Dendritic cell treated with granulocyte-macrophage colony-stimulating factor and Interleukin-4, amounts not matched to agents 40 ng/mL and 50 ng/mL, for 4 days (primary cell): Measurements from ENCODE around the gene MLXIP.
"Not testable (repeated sequence)": the region's sequence is repeated elsewhere in the genome, so short reads cannot be mapped to it uniquely, and the experiment has no call there.

Source experiments
- H3K27ac Mint-ChIP-seq: one replicate; pipeline ENCODE4 v1.8.0; 2022; ENCODE audit warnings: mild to moderate bottlenecking, mixed read lengths
- H3K27me3 Mint-ChIP-seq: one replicate; pipeline ENCODE4 v1.8.0; 2022; ENCODE audit warnings: mild to moderate bottlenecking, mixed read lengths
- H3K36me3 Mint-ChIP-seq: one replicate; pipeline ENCODE4 v1.8.0; 2022; ENCODE audit warnings: low read depth, mixed read lengths
- H3K4me1 Mint-ChIP-seq: one replicate; pipeline ENCODE4 v1.8.0; 2022; ENCODE audit warnings: low read depth, mixed read lengths
- H3K4me3 Mint-ChIP-seq: one replicate; pipeline ENCODE4 v1.8.0; 2022; ENCODE audit warnings: mild to moderate bottlenecking, moderate library complexity, mixed read lengths
- H3K9me3 Mint-ChIP-seq: one replicate; pipeline ENCODE4 v1.8.0; 2022; ENCODE audit warnings: mixed read lengths
- intact Hi-C: fragments of 100-400 bp; cut with micrococcal nuclease; formaldehyde crosslinking; loops from one replicate; pipeline ENCODE4 v1.15.0; 2022

MLXIP gene

DNA sequence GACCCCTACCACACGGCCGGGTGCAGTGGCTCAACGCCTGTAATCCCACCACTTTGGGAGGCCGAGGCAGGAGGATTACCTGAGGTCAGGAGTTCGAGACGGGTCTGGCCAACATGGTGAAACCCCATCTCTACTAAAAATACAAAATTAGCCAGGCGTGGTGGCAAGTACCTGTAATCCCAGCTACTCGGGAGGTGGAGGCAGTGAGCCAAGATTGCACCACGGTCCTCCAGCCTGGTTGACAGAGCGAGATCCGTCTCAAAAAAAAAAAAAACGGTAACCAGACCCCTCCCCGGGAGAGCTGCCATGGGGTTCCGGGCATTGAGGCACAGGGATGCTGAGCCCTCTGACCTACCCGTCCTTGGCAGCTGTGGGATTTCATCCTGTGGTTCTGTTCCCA, 35.1 kb upstream of the MLXIP start:
- Mint-ChIP-seq H3K27ac (no peak overlapping the region), H3K27me3 (no peaks in the 10 kb centered on the region), H3K4me1 (no peaks in the 10 kb centered on the region), H3K36me3 (peaks cover 94% of the 10 kb centered on the region), H3K4me3 (no peak overlapping the region), H3K9me3 (no peaks in the 10 kb centered on the region)
- intact Hi-C loops: no loop called here

DNA sequence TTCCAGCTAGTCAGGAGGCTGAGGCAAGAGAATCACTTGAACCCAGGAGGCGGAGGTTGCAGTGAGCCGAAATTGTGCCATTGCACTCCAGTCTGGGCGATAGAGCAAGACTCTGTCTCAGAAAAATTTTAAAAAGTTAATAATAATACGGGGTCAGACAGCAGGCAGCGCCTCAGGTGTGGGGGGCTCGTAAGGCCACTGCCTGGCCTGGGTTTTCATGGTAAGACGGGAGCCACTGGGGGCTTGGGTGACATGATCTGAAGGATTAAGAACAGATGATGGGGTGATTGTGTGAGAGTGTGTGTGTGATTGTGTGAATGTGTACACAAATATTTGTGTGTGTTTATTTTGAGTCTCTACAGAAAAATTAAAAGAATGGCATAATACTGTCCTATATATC, 33.3 kb upstream of the MLXIP start:
- no peak overlapping the region for H3K4me3 Mint-ChIP-seq
- H3K9me3 Mint-ChIP-seq: no peaks in the 10 kb centered on the region
- H3K27ac Mint-ChIP-seq: no peak overlapping the region

DNA sequence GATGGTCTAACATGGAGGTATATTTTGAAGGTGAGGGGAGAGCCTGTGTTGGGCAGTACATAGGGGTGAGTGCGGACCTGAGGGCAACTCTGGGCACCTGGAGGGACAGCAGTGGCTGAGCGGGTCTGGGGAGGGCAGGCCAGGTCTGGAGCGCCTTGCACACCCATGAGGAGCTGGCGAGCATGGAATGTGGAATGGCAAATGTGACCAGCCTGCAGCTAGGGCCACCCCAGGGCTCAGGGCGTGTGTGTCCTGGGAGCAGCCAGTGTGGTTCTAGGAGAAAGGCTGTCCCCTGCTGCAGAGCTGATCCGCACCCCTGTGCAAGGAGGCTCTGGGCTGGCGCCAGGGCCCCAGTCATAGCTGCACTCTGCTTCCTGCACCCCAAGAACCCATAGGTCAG, 32.4 kb upstream of the MLXIP start:
- peaks cover 100% of the 10 kb centered on the region for H3K36me3 Mint-ChIP-seq
- H3K27me3 Mint-ChIP-seq: no peaks in the 10 kb centered on the region
- intact Hi-C loops: no loop called here
- no peak overlapping the region for H3K4me3 Mint-ChIP-seq
- H3K27ac Mint-ChIP-seq: no peak overlapping the region
- H3K9me3 Mint-ChIP-seq: no peaks in the 10 kb centered on the region
- H3K4me1 Mint-ChIP-seq: no peaks in the 10 kb centered on the region

More for the DNA sequence above, 33.3 kb upstream of the MLXIP start:
- intact Hi-C loops: no loop called here
- Mint-ChIP-seq H3K4me1 (no peaks in the 10 kb centered on the region), H3K36me3 (peaks cover 100% of the 10 kb centered on the region), H3K27me3 (no peaks in the 10 kb centered on the region)

DNA sequence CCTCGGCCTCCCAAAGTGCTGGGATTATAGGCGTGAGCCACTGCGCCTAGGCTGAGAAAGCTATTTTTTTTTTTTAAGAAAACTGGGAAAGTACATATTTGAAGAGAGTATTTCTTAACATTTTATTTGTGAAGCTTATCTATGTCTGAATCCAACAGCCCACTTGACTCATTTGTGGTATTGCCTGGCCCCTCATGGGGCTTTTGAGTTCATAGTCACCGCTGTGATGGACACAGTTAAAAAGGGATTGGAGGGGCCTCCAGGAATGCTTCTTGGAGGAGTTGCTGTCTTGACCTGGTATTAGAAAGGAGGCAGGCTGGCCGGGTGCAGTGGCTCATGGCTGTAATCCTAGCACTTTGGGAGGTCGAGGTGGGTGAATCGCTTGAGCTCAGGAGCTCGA, 30.4 kb upstream of the MLXIP start:
- H3K27me3 Mint-ChIP-seq: no peaks in the 10 kb centered on the region
- H3K4me1 Mint-ChIP-seq: no peaks in the 10 kb centered on the region
- H3K9me3 Mint-ChIP-seq: no peaks in the 10 kb centered on the region
- H3K4me3 Mint-ChIP-seq: no peak overlapping the region
- no peak overlapping the region for H3K27ac Mint-ChIP-seq
- intact Hi-C loops: no loop called here
- H3K36me3 Mint-ChIP-seq: peaks cover 86% of the 10 kb centered on the region

DNA sequence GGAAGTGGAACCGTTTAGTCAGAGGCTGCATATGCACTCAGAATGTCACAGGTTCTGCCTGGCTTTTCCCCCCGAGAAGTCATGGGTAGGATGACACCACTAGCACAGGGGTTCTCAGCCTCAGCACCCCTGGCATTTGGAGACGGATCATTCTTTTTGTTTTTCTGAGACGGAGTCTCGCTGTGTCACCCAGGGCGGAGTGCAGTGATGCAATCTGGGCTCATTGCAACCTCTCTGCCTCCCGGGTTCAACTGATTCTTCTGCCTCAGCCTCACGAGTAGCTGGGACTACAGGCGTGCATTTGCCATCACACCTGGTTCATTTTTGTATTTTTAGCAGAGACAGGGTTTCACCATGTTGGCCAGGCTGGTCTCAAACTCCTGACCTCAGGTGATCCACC, 28.7 kb upstream of the MLXIP start:
- no peaks in the 10 kb centered on the region for H3K9me3 Mint-ChIP-seq
- H3K36me3 Mint-ChIP-seq: peaks cover 85% of the 10 kb centered on the region
- no peak overlapping the region for H3K27ac Mint-ChIP-seq
- H3K27me3 Mint-ChIP-seq: no peaks in the 10 kb centered on the region
- no peaks in the 10 kb centered on the region for H3K4me1 Mint-ChIP-seq
- intact Hi-C loops: loop anchor here (5.0 kb wide), 1 partner anchor 142 kb away; no protein-coding TSS in a partner anchor
- H3K4me3 Mint-ChIP-seq: no peak overlapping the region

DNA sequence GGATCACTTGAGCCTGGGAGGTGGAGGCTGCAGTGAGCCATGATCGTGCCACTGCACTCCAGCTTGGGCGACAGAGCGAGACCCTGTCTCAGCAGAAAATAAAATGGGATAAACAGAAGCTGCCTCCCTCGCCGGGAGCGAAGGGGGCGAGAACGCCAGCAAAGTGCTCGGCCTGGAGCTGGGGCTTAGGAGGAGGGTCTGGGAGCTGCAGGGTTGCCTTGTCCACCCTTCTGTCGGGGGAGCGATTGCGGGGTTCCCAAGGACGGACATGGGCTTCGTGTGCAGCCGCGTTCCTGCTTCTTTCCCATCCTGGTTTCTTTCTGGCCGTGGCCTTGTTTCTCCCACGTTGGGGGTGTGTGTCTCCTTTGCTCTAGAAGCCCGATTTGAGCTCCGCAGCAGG, 27.9 kb upstream of the MLXIP start:
- Mint-ChIP-seq H3K27ac (no peak overlapping the region), H3K27me3 (no peaks in the 10 kb centered on the region), H3K4me1 (no peaks in the 10 kb centered on the region), H3K9me3 (no peaks in the 10 kb centered on the region), H3K36me3 (peaks cover 85% of the 10 kb centered on the region), H3K4me3 (no peak overlapping the region)
- intact Hi-C loops: loop anchor here (5.0 kb wide), 1 partner anchor 142 kb away; no protein-coding TSS in a partner anchor

DNA sequence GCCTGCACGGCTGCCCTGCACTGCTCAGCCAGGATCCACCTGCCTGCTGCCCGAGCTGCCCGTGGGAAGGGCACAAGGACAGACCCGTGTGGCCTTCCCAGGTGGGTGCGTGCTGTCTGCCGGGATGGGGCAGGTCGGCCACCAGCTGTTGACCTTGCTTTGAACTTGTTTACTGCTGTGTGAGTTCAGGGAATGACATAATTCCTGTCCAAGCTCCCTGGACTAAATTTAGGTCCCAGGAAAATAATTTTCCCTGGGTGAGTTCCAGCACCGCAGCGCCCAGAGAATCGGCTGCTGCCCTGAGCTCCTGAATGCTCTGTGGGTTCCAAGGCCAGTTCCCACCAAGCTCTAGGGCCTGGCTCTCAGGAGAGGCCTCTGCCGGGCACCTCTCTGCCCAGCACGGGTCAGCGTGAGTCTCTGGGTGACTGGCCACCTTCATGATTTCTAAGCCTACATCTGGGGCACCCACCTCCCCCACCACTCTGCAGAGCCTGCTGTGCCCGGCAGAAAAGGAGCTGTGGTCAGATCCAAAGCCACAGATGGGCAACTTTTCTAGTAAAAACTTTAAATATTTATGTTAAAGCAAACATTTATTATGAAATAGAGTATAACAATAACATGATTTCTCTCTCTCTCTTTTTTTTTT, 27.2 kb upstream of the MLXIP start:
- H3K27me3 Mint-ChIP-seq: no peaks in the 10 kb centered on the region
- intact Hi-C loops: loop anchor here (5.0 kb wide), 1 partner anchor 141 kb away; no protein-coding TSS in a partner anchor
- H3K27ac Mint-ChIP-seq: no peak overlapping the region
- H3K9me3 Mint-ChIP-seq: no peaks in the 10 kb centered on the region
- H3K4me3 Mint-ChIP-seq: no peak overlapping the region
- H3K36me3 Mint-ChIP-seq: peaks cover 85% of the 10 kb centered on the region
- H3K4me1 Mint-ChIP-seq: no peaks in the 10 kb centered on the region

DNA sequence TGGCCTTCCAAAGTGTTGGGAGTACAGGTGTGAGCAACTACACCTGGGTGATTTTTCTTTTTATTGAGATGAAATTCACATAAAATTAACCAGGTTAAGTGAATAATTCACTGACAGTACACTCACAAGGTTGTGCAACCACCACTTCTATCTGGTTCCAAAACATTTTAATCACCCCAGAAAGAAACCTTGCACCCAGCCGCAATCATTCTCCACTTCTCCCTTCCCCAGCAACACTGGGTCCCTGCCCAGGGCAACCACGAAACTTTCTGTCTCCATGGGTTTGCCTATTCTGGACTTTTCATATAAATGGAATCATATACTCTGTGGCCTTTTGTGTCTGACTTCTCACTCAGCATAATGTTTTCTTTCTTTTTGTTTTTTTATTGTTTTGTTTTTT, 26.3 kb upstream of the MLXIP start:
- Mint-ChIP-seq H3K4me3 (no peak overlapping the region), H3K36me3 (peaks cover 85% of the 10 kb centered on the region), H3K4me1 (no peaks in the 10 kb centered on the region), H3K27me3 (no peaks in the 10 kb centered on the region), H3K9me3 (no peaks in the 10 kb centered on the region), H3K27ac (no peak overlapping the region)
- intact Hi-C loops: loop anchor here (5.0 kb wide), 1 partner anchor 140 kb away; no protein-coding TSS in a partner anchor

DNA sequence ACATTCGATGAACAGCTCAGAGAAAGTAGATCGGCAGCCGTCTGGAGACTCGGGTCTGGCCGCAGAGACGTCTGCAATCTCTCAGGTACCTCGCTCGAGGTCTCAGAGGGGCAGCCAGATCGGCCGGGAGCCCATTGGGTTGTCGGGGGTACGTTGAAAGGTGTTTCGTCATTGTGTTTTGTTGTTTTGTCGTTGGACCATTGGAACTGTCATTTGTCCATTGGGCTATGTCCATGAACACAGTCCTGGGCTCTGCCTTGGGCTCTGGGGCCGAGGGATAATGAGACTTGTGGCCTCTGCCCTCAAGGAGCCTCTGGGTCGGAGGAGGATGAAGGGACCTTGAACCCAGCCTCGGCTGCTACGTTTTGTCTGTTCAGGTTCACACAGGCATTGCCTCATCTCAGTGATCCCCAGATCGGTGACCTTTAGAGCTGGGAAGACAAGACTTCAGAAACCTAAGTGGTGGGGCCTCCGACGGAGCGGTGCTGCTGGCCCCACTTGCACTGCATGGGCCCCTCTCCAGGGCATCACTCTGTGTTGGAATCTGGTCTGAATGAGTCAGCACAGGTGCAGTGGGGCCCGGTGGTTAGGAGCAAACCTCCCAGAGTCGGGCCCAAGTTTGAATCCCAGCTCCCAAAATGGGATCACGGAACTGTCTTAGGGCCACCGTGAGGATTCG, 23.6 kb upstream of the MLXIP start:
- Mint-ChIP-seq H3K27ac (no peak overlapping the region), H3K36me3 (peaks cover 85% of the 10 kb centered on the region), H3K9me3 (no peaks in the 10 kb centered on the region), H3K4me1 (peaks cover 7% of the 10 kb centered on the region), H3K27me3 (no peaks in the 10 kb centered on the region), H3K4me3 (no peak overlapping the region)
- intact Hi-C loops: loop anchor here (1.0 to 5.0 kb wide), 2 partner anchors 68 to 137 kb away; no protein-coding TSS in a partner anchor

DNA sequence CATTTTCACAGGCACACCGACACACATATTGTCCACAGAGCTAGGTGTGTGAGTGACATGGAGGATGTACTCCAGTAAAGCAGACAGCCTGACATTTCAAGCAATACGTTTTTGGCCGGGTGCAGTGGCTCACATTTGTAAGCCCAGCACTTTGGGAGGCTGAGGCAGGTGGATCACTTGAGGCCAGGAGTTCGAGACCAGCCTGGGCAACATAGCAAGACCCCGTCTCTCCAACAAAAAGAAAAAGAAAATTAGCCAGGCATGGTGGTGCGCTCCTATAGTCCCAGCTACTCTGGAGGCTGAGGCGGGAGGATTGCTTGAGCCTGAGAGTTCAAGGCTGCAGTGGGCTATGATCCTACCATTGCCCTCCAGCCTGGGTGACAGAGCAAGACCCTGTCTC, 22.1 kb upstream of the MLXIP start:
- H3K4me1 Mint-ChIP-seq, intact Hi-C loops, H3K27me3 Mint-ChIP-seq, H3K27ac Mint-ChIP-seq, H3K4me3 Mint-ChIP-seq, H3K9me3 Mint-ChIP-seq: not testable (repeated sequence)
- H3K36me3 Mint-ChIP-seq: peaks cover 85% of the 10 kb centered on the region

DNA sequence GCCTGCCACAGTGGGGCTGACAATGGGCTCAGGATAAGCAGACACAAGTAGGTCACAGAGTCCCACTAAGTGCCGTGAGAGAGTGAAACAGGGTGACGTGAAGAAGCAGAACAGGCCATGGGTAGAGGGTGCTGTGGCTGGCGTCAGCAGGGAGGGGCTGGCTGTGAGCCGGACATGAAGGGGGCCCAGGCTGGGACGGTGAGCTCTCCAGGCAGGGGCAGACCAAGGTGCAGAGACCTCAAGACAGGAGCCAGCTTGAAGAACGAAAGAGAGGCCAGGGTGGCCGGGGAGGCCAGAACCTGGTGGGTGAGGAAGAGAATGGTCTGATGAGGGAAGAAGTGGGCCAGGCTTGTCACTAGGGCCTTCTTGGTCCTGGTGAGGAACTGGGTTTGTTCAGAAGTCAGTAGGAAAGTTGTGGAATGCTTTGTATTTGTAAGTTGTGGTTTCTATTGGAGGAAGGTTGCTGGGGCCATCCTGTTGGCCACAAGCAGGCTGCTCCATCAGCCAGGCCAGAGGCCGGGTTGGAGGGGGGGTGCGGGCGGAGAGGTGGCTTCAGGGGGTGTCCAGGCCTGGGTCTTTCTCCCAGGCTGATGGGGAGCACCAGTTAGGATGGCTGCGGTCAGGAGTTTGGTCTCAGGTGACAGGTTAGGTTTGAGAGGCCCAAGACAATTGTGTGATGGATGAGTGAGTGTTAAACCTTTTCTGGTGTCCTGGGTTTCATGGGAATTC, 21.4 kb upstream of the MLXIP start:
- intact Hi-C loops: no loop called here
- Mint-ChIP-seq H3K9me3 (no peaks in the 10 kb centered on the region), H3K27ac (peak overlapping the region; percentile 18), H3K27me3 (no peaks in the 10 kb centered on the region), H3K4me1 (peaks cover 7% of the 10 kb centered on the region), H3K36me3 (peaks cover 88% of the 10 kb centered on the region), H3K4me3 (no peak overlapping the region)

DNA sequence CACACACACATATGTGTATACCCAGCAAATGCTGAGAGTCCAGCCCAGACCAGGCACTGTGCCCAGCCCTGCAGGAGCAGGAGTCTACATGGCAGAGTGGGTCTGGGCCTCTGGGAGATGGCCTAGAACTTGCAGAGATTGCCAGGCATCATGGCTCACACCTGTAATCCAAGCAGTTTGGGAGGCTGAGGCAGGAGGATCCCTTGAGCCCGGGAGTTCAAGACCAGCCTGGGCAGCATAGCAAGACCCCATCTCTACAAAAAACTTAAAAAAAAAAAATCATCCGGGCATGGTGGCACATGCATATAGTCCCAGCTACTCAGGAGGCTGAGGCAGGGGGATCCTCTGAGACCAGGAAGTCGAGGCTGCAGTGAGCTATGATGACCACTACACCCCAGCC, 20.8 kb upstream of the MLXIP start:
- no peaks in the 10 kb centered on the region for H3K9me3 Mint-ChIP-seq
- peaks cover 88% of the 10 kb centered on the region for H3K36me3 Mint-ChIP-seq
- intact Hi-C loops: no loop called here
- no peak overlapping the region for H3K4me3 Mint-ChIP-seq
- peaks cover 10% of the 10 kb centered on the region for H3K4me1 Mint-ChIP-seq
- H3K27me3 Mint-ChIP-seq: no peaks in the 10 kb centered on the region
- H3K27ac Mint-ChIP-seq: peak overlapping the region; percentile 18

DNA sequence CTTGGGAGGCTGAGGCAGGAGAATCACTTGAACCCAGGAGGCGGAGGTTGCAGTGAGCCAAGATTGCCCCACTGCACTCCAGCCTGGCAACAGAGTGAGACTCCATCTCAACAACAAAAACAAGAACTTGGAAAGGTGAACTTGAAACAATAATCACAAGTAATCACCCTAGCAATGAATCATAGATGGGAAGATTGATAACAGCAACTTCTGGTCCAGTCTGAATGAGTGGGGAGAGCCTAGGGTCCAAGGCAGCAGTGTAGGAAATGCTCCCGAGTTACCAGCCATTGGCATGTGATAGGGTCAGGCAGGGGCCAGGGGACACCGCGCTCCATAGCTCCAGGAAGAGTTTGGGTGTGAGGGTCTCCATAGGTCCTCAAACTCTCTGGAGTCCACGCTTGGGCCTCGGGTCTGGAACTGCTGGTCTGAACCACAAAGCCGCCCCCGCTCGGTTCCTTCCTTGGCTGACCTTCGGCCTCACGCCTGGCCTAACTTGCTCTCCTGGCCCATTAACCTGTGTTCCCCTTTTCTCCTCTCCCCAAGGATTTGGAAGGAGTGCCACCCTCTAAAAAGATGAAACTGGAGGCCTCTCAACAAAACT, 19.9 kb upstream of the MLXIP start:
- Mint-ChIP-seq H3K27ac (no peak overlapping the region), H3K9me3 (no peaks in the 10 kb centered on the region), H3K4me3 (no peak overlapping the region), H3K4me1 (peaks cover 19% of the 10 kb centered on the region), H3K27me3 (no peaks in the 10 kb centered on the region), H3K36me3 (peaks cover 81% of the 10 kb centered on the region)
- intact Hi-C loops: no loop called here
